DND-41 (cell line): Measurements from ENCODE around the gene SDF2L1.
A peak's percentile ranks its signal among the peaks of the same experiment; 100 is the strongest.

ENCODE experiments used
- ATAC-seq: fragments of 200-7000 bp; cut with Tn5 transposase; 3 replicates; pipeline ENCODE4 v1.9.1; 2021; ENCODE audit warnings: low read depth; ENCODE audit not compliant: insufficient read depth
- DNase-seq: peaks from one replicate; pipeline ENCODE4 v3.0.0-alpha.2; 2020
- H2AFZ ChIP-seq: 2 replicates; pipeline ENCODE4 v1.6.0; 2012; ENCODE audit warnings: low read depth, low read length
- H3K27ac ChIP-seq: 2 replicates; pipeline ENCODE4 v1.5.1; 2012; ENCODE audit warnings: low read length, inconsistent platforms
- H3K27me3 ChIP-seq: fragments of 200-600 bp; sonication (generic); 2 replicates; pipeline ENCODE4 v1.6.0; 2012; ENCODE audit warnings: low read length, mild to moderate bottlenecking, inconsistent platforms; ENCODE audit not compliant: insufficient read depth, poor library complexity
- H3K36me3 ChIP-seq: 2 replicates; pipeline ENCODE4 v1.5.1; 2012; ENCODE audit warnings: low read length, inconsistent platforms; ENCODE audit not compliant: insufficient read depth
- H3K4me1 ChIP-seq: 2 replicates; pipeline ENCODE4 v1.5.1; 2012; ENCODE audit warnings: mild to moderate bottlenecking, low read length; ENCODE audit not compliant: insufficient read depth
- H3K4me2 ChIP-seq: 2 replicates; pipeline ENCODE4 v1.6.0; 2012; ENCODE audit warnings: mild to moderate bottlenecking, moderate library complexity, low read length, inconsistent platforms; ENCODE audit not compliant: insufficient read depth
- H3K4me3 ChIP-seq, 2 experiments: fragments of 200-600 bp in 1 of 2; shearing (Covaris generic) in 1 of 2; 2 replicates each; pipeline ENCODE4 v1.5.1; 2012 to 2016; ENCODE audit warnings: inconsistent platforms in 2 of 2, low read length in 2 of 2, mild to moderate bottlenecking in 2 of 2, low read depth in 1 of 2, moderate library complexity in 1 of 2
- H3K79me2 ChIP-seq: 2 replicates; pipeline ENCODE4 v1.6.0; 2012; ENCODE audit warnings: low read length, inconsistent platforms; ENCODE audit not compliant: insufficient read depth
- H3K9ac ChIP-seq: 2 replicates; pipeline ENCODE4 v1.6.0; 2012; ENCODE audit warnings: low read depth, mild to moderate bottlenecking, inconsistent platforms, low read length, moderate library complexity
- H3K9me3 ChIP-seq: 2 replicates; pipeline ENCODE4 v1.5.1; 2012; ENCODE audit warnings: low read length, moderate library complexity, mild to moderate bottlenecking, inconsistent platforms; ENCODE audit not compliant: insufficient read depth, severe bottlenecking
- H4K20me1 ChIP-seq: 2 replicates; pipeline ENCODE4 v1.6.0; 2012; ENCODE audit warnings: low read length; ENCODE audit not compliant: insufficient read depth
- EZH2 ChIP-seq: IDR thresholded peaks from 3 replicates; pipeline ENCODE4 v1.6.1; 2012; ENCODE audit warnings: borderline replicate concordance, low read depth, mild to moderate bottlenecking, moderate library complexity, low read length, inconsistent platforms; ENCODE audit not compliant: severe bottlenecking
- TF ChIP-seq, protein P1 (sequence below): IDR thresholded peaks from 2 replicates; pipeline ENCODE4 v1.5.1; 2012; ENCODE audit warnings: borderline replicate concordance, low read length, moderate library complexity, mild to moderate bottlenecking; ENCODE audit not compliant: poor library complexity, severe bottlenecking; ENCODE audit errors: extremely low read depth

The SDF2L1 gene

DNA sequence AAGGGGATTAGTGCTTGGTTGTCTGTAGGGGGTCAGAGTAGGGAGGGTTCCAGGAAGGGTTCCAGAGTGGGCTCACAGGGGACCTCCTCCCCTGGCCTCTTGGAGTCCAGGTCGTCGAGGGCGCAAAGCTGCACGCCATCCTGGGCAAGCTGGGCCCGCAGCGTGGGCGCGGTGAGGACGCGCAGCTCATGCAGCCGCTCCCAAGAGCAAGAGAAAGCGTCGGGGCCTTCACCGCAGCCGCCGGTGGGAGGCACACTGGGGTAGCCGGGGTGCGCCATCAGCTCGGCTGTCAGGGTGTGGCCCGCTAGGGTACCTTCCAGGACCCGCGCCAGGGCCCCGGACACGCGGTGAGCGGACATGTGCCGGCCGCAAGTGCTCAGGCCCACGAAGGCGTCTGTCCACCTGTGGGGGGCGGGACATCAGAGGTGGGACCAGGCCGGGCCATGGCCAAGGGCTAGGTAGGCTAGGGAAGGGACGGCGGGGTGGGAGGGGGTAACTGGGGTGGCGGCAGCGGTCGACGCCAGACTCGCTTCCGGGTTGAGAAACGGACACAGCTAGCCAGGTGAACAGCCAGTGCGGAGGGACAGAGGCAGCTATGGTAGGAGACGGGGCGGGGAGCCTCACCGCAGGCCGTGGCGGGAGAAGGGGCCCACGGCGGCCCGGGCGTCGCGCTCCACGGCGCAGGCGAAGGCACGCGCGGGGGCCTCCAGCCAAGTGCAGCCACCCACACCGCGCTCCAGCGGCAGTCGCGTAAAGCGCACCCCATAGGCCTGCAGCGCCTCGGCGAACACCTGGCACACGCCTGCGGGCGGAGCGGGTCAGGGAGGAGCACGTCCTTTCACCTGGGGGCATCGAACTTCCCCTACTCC lies 13.5 kb upstream of the SDF2L1 start:
- Histone ChIP-seq H3K9me3 (no peaks in the 10 kb centered on the region), H3K27ac (peak overlapping the region; percentile 90), H3K36me3 (peaks cover 45% of the 10 kb centered on the region), H3K4me2 (peak overlapping the region; percentile 92), H2AFZ (peak overlapping the region; percentile 70; the same call in 1 of the 2 replicates), H3K27me3 (no peaks in the 10 kb centered on the region), H3K9ac (peak overlapping the region; percentile 89), H4K20me1 (peaks cover 50% of the 10 kb centered on the region), H3K79me2 (peaks cover 59% of the 10 kb centered on the region), H3K4me3 (peak overlapping the region; percentile 66 to 87; a peak in 3 of 4 replicates), H3K4me1 (peaks cover 60% of the 10 kb centered on the region)
- ATAC-seq (no peak), DNase-seq (no peak)
- no peak for TF ChIP-seq EZH2
- TF ChIP-seq, protein P1, sequence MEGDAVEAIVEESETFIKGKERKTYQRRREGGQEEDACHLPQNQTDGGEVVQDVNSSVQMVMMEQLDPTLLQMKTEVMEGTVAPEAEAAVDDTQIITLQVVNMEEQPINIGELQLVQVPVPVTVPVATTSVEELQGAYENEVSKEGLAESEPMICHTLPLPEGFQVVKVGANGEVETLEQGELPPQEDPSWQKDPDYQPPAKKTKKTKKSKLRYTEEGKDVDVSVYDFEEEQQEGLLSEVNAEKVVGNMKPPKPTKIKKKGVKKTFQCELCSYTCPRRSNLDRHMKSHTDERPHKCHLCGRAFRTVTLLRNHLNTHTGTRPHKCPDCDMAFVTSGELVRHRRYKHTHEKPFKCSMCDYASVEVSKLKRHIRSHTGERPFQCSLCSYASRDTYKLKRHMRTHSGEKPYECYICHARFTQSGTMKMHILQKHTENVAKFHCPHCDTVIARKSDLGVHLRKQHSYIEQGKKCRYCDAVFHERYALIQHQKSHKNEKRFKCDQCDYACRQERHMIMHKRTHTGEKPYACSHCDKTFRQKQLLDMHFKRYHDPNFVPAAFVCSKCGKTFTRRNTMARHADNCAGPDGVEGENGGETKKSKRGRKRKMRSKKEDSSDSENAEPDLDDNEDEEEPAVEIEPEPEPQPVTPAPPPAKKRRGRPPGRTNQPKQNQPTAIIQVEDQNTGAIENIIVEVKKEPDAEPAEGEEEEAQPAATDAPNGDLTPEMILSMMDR: no peak

DNA sequence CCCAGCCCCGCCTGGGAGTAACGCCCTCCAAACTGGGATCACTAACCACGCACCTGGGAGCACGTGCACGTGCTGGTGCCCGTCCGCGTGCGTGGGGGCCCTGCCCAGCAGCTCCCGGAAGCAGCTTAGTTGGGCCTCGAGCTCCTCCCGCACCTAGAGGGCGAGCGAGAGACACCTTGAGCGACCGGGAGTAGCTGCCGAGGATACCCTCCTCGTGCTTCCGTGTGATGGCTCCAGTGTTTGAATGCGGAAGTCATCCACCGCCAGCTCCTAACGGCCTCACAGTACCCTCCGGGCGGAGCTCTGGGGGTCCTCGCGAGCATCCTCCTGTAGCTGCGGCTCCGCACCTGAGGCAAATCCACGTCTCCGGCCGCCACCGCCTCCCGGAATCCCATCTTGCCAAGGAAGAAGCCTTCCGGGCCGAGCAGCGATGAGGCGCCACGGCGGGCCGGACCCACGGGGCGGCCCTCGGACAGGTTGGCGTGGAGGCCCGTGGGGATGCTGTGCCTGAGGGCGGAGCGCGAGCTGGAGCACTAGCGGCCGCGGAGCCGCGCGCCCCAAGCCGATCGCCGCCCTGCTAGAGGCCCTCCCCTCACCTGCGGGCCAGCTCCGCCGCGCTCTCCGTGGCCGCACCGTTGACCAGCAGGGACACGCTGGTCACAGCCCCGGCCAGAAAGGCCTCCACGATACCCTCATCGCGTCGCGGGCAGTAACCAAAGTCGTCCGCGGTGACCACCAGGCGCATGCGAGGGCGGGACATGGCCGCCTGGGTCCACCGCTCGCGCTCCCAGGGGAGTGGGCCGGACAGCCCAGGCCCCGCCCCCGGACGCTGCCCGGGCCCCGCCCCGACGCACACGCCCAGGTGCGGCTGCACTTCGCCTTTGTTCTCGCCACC lies 12.6 kb upstream of the SDF2L1 start, which contains the start of gene YDJC:
Gene YDJC (minus strand): TSS at position 768 of the 895 bp plus-strand sequence. CDS start 8 bp downstream, at position 760.
- peaks cover 41% of the 10 kb centered on the region for H4K20me1 ChIP-seq
- H3K27me3 ChIP-seq: no peaks in the 10 kb centered on the region
- peaks cover 61% of the 10 kb centered on the region for H3K4me1 ChIP-seq
- peaks cover 41% of the 10 kb centered on the region for H3K36me3 ChIP-seq
- peaks cover 51% of the 10 kb centered on the region for H3K79me2 ChIP-seq
- ATAC-seq (peak; percentile 61), DNase-seq (peak; percentile 94)
- no peaks in the 10 kb centered on the region for H3K9me3 ChIP-seq
- peak within 1 kb of the TSS; percentile 89 for H3K9ac ChIP-seq
- H3K27ac ChIP-seq: peak within 1 kb of the TSS; percentile 90
- H3K4me2 ChIP-seq: peak within 1 kb of the TSS; percentile 92
- H3K4me3 ChIP-seq: peak within 1 kb of the TSS; percentile 66 to 87; a peak in 3 of 4 replicates
- TF ChIP-seq EZH2: no peak
- TF ChIP-seq, protein P1: peak; percentile 87
- H2AFZ ChIP-seq: peak within 1 kb of the TSS; percentile 70

DNA sequence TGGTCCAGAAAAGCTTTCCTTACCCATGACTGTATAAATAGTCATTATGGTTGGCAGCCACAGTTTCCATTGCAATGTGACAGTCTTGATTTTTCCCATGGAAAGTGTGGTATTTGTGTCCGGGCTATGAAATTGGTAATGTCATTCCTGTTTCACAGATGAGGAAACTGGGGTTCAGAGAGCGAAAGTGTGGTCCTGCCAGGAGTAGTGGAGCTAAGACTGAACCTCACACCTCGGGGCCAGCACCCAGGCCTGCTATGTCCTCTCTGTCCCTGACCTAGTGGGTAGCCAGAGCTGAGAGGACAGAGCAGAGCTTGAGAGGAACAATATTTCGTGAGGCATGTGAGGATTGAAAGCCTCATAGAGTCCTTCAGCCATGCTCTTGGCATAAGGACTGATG lies 11.1 kb upstream of the SDF2L1 start:
- H3K36me3 ChIP-seq: peaks cover 34% of the 10 kb centered on the region
- no peak overlapping the region for H3K9ac ChIP-seq
- DNase-seq (no peak), ATAC-seq (no peak)
- peaks cover 31% of the 10 kb centered on the region for H4K20me1 ChIP-seq
- H3K27ac ChIP-seq: no peak overlapping the region
- H3K4me2 ChIP-seq: no peak overlapping the region
- TF ChIP-seq, protein P1: no peak
- TF ChIP-seq EZH2: no peak
- no peak overlapping the region for H3K4me3 ChIP-seq
- H3K79me2 ChIP-seq: peaks cover 39% of the 10 kb centered on the region
- no peaks in the 10 kb centered on the region for H3K9me3 ChIP-seq
- H2AFZ ChIP-seq: no peak overlapping the region
- H3K4me1 ChIP-seq: peaks cover 61% of the 10 kb centered on the region
- H3K27me3 ChIP-seq: no peaks in the 10 kb centered on the region
